A549 (cell line): ENCODE results near the gene GSG1L. TPM values are rescaled to one million over a fixed set of nuclear protein-coding genes. Genes with fewer than 3 reads are reported as not detected.

Experiments used
- ATAC-seq, 2 experiments: fragments of 200-7000 bp in 1 of 2; fragments of >200 bp in 1 of 2; cut with Nextera tagmentation in 1 of 2; cut with Tn5 transposase in 1 of 2; 3 replicates each; pipeline versions ENCODE4 v1.8.0 to v1.9.1; 2018 to 2020; ENCODE audit warnings: mild to moderate bottlenecking in 1 of 2, moderate library complexity in 1 of 2
- CTCF ChIA-PET: fragments of 300-600 bp; sonication (Branson Sonifier 250); formaldehyde crosslinking; extraction: SDS; loops from one replicate; lab custom pipeline; 2021; ENCODE audit warnings: antibody characterized with exemption, inconsistent platforms; lab: Yijun Ruan, JAX
- POLR2A ChIA-PET: fragments of 350-600 bp; formaldehyde crosslinking; extraction: SDS; loops from one replicate; lab custom pipeline; 2021; ENCODE audit warnings: antibody characterized with exemption, inconsistent platforms; lab: Yijun Ruan, JAX
- DNase-seq, 2 experiments: peaks; one replicate each; pipeline versions ENCODE4 v3.0.0 to v3.0.0-alpha.2; 2011 to 2016; ENCODE audit warnings: low read depth in 1 of 2, low spot score in 1 of 2
- FAIRE-seq: peaks from 2 replicates; lab custom pipeline; 2011; peaks lifted over from hg19 to GRCh38; lab: Jason Lieb, UNC
- H3K27ac ChIP-seq, 2 experiments: fragments of >200 bp; sonication (Bioruptor Twin); formaldehyde crosslinking; 3 replicates each; pipeline ENCODE4 v1.5.1; 2016 to 2017
- H3K4me1 ChIP-seq: fragments of >200 bp; sonication (Bioruptor Twin); formaldehyde crosslinking; 3 replicates; pipeline ENCODE4 v1.6.1; 2016
- H3K4me2 ChIP-seq: fragments of >200 bp; sonication (Bioruptor Twin); formaldehyde crosslinking; 3 replicates; pipeline ENCODE4 v1.6.1; 2016
- H3K4me3 ChIP-seq: fragments of >200 bp; sonication (Bioruptor Twin); formaldehyde crosslinking; 3 replicates; pipeline ENCODE4 v1.5.1; 2016
- H3K9me3 ChIP-seq: fragments of >200 bp; sonication (Bioruptor Twin); formaldehyde crosslinking; 3 replicates; pipeline ENCODE4 v1.6.1; 2016
- ATOH8 ChIP-seq: fragments of 250-450 bp; sonication (Bioruptor Pico); IDR thresholded peaks from 2 replicates; pipeline ENCODE4 v1.5.0; 2020; ENCODE audit warnings: low read depth, mild to moderate bottlenecking, moderate library complexity
- BHLHE40 ChIP-seq: IDR thresholded peaks from 2 replicates; pipeline ENCODE4 v1.6.1; 2012; ENCODE audit warnings: low read depth, low read length, inconsistent platforms
- CBX2 ChIP-seq: fragments of 200-600 bp; sonication (generic); IDR thresholded peaks from 2 replicates; pipeline ENCODE4 v1.6.1; 2016; ENCODE audit warnings: low read depth, mild to moderate bottlenecking, borderline replicate concordance
- CBX8 ChIP-seq: fragments of 200-600 bp; sonication (generic); IDR thresholded peaks from 2 replicates; pipeline ENCODE4 v1.6.1; 2016
- CEBPB ChIP-seq, 2 experiments: fragments of >200 bp in 1 of 2; sonication (Bioruptor Twin) in 1 of 2; formaldehyde crosslinking in 1 of 2; IDR thresholded peaks; 2 replicates each; pipeline ENCODE4 v1.6.1; 2012 to 2016
- CHD2 ChIP-seq: fragments of 150-350 bp; IDR thresholded peaks from 2 replicates; pipeline ENCODE4 v1.6.1; 2014; ENCODE audit warnings: low read length; ENCODE audit not compliant: partially characterized antibody
- CHD4 ChIP-seq: fragments of 200-600 bp; sonication (generic); IDR thresholded peaks from 2 replicates; pipeline ENCODE4 v1.6.1; 2016; ENCODE audit warnings: antibody characterized with exemption, mild to moderate bottlenecking, borderline replicate concordance
- CTCF ChIP-seq: fragments of >200 bp; sonication (Bioruptor Twin); formaldehyde crosslinking; IDR thresholded peaks from 3 replicates; pipeline ENCODE4 v1.5.1; 2016
- E2F6 ChIP-seq: IDR thresholded peaks from 2 replicates; pipeline ENCODE4 v1.6.1; 2012; ENCODE audit warnings: low read depth, borderline replicate concordance
- EHMT2 ChIP-seq: fragments of 200-600 bp; sonication (generic); IDR thresholded peaks from 2 replicates; pipeline ENCODE4 v1.6.1; 2016; ENCODE audit warnings: antibody characterized with exemption, low read depth, mild to moderate bottlenecking, moderate library complexity
- ELK1 ChIP-seq: fragments of 150-350 bp; IDR thresholded peaks from 2 replicates; pipeline ENCODE4 v1.6.1; 2014; ENCODE audit warnings: low read depth, mild to moderate bottlenecking, low read length
- EP300 ChIP-seq, 2 experiments: fragments of >200 bp; sonication (Bioruptor Twin); formaldehyde crosslinking; IDR thresholded peaks; 2 replicates in 1 of 2; 3 replicates in 1 of 2; pipeline ENCODE4 v1.6.1; 2016 to 2017
- ESRRA ChIP-seq: fragments of 150-350 bp; IDR thresholded peaks from 2 replicates; pipeline ENCODE4 v1.6.1; 2014; ENCODE audit warnings: mild to moderate bottlenecking, low read length, borderline replicate concordance
- FOXS1 ChIP-seq: fragments of 250-450 bp; sonication (Bioruptor Pico); IDR thresholded peaks from 2 replicates; pipeline ENCODE4 v1.5.0; 2020; ENCODE audit warnings: mild to moderate bottlenecking, moderate library complexity
- HDAC2 ChIP-seq: fragments of 200-600 bp; sonication (generic); IDR thresholded peaks from 2 replicates; pipeline ENCODE4 v1.6.1; 2016
- HOXB13 ChIP-seq: fragments of 250-450 bp; sonication (Bioruptor Pico); IDR thresholded peaks from 2 replicates; pipeline ENCODE4 v1.5.0; 2020; ENCODE audit warnings: low read depth, mild to moderate bottlenecking, moderate library complexity
- MAFK ChIP-seq: fragments of 450-650 bp; IDR thresholded peaks from 2 replicates; pipeline ENCODE4 v1.6.1; 2014; ENCODE audit not compliant: partially characterized antibody
- MYC ChIP-seq: IDR thresholded peaks from 2 replicates; pipeline ENCODE4 v1.6.1; 2012; ENCODE audit warnings: mild to moderate bottlenecking, inconsistent platforms, low read length, improper control_type of control experiment, borderline replicate concordance
- PBX3 ChIP-seq: IDR thresholded peaks from 2 replicates; pipeline ENCODE4 v1.6.1; 2012
- PHF8 ChIP-seq: fragments of 200-600 bp; sonication (generic); IDR thresholded peaks from 2 replicates; pipeline ENCODE4 v1.6.1; 2016; ENCODE audit warnings: low read depth, mild to moderate bottlenecking, antibody characterized with exemption, moderate library complexity, borderline replicate concordance
- POLR2AphosphoS2 ChIP-seq: conservative IDR thresholded peaks from 2 replicates; pipeline ENCODE4 v1.6.1; 2012; ENCODE audit warnings: low read length, improper control_type of control experiment, inconsistent platforms
- RARB ChIP-seq: fragments of 250-450 bp; sonication (Bioruptor Pico); IDR thresholded peaks from 2 replicates; pipeline ENCODE4 v1.8.0; 2021; ENCODE audit warnings: mild to moderate bottlenecking, moderate library complexity
- RFX5 ChIP-seq: fragments of 450-650 bp; IDR thresholded peaks from 2 replicates; pipeline ENCODE4 v1.7.1; 2014; ENCODE audit warnings: antibody characterized with exemption, mild to moderate bottlenecking, moderate library complexity
- TFCP2L1 ChIP-seq: fragments of 250-450 bp; sonication (Bioruptor Pico); IDR thresholded peaks from 2 replicates; pipeline ENCODE4 v1.5.0; 2021; ENCODE audit warnings: mild to moderate bottlenecking
- ZFP36 ChIP-seq: fragments of 450-650 bp; IDR thresholded peaks from 2 replicates; pipeline ENCODE4 v1.6.1; 2014; ENCODE audit warnings: borderline replicate concordance; ENCODE audit not compliant: partially characterized antibody
- WGBS: methylation state at CpG from one replicate; pipeline ENCODE4 v1.1.6; 2017; ENCODE audit errors: missing lambda C conversion rate; 5-methylcytosine and 5-hydroxymethylcytosine counted together
- polyA plus RNA-seq, 4 experiments: library from polyadenylated mRNA; depleted of rRNA in 3 of 4; stranded (reverse); fragments of >200 nt; fragmentation: RNase III in 1 of 4; extraction: RNeasy Plus Mini Kit Qiagen cat#74134 plus additional on column Dnase treatment in 1 of 4; gene quantifications; 2 replicates in 3 of 4; 3 replicates in 1 of 4; pipeline ENCODE4 v1.2.3, GENCODE V29; 2011 to 2017

GSG1L gene
- polyA plus RNA-seq, 2 of the 4 experiments (the other 2 are of a cell fraction): not detected

- 0 out of 6 replicates have a peak, but pooled peaks of 1 of the 2 experiments have one; percentile 43 for ATAC-seq
- no peaks in the 10 kb centered on the region for H3K4me1 ChIP-seq
- no peak overlapping the region for H3K27ac ChIP-seq
- H3K4me3 ChIP-seq: no peak overlapping the region
- WGBS: 36% methylated on average over 7 of the region's 7 CpGs
- H3K4me2 ChIP-seq: no peak overlapping the region
- CTCF ChIA-PET: interaction anchor here (0.6 to 3.9 kb wide), 3 partner anchors 21 to 1479 kb away, joined by 4 to 11 read pairs (median 8); no protein-coding TSS in a partner anchor
- POLR2A ChIA-PET: no interaction called here
- DNase-seq: no peak
- peaks cover 23% of the 10 kb centered on the region for H3K9me3 ChIP-seq
- TF ChIP-seq CEBPB (IDR thresholded peaks at IDR 0.05) (no peak), EP300 (IDR thresholded peaks at IDR 0.05) (no peak), MAFK (no peak), MYC (no peak)
- FAIRE-seq: no peak
Observed at GRCh38 chr16:27951489-27952120, 111.9 kb downstream of the GSG1L start.

GRCh38 chr16:27950206-27950887, 113.2 kb downstream of the GSG1L start:
- ATAC-seq (no peak), FAIRE-seq (no peak), DNase-seq (no peak)
- no peaks in the 10 kb centered on the region for H3K4me1 ChIP-seq
- 9% methylated on average over 7 of the region's 7 CpGs for WGBS
- TF ChIP-seq E2F6 (no peak), CHD4 (no peak), BHLHE40 (no peak), CBX8 (no peak), TFCP2L1 (CRISPR knock-in tag) (no peak), POLR2AphosphoS2 (no peak), ATOH8 (CRISPR knock-in tag) (no peak), CBX2 (no peak), RFX5 (no peak), CHD2 (no peak), HOXB13 (CRISPR knock-in tag) (no peak), ELK1 (no peak), CEBPB (IDR thresholded peaks at IDR 0.05) (no peak), RARB (CRISPR knock-in tag) (no peak), ZFP36 (no peak), PBX3 (no peak)
- POLR2A ChIA-PET: no interaction called here
- H3K4me3 ChIP-seq: no peak overlapping the region
- CTCF ChIA-PET: interaction anchor here (3.9 kb wide), 1 partner anchor 22 kb away, joined by 11 read pairs; no protein-coding TSS in a partner anchor
- no peak overlapping the region for H3K4me2 ChIP-seq
- no peak overlapping the region for H3K27ac ChIP-seq
- peaks cover 11% of the 10 kb centered on the region for H3K9me3 ChIP-seq

- ATAC-seq (no peak), FAIRE-seq (no peak), DNase-seq (no peak)
- Histone ChIP-seq H3K9me3 (no peaks in the 10 kb centered on the region), H3K27ac (no peak overlapping the region), H3K4me2 (no peak overlapping the region), H3K4me3 (no peak overlapping the region), H3K4me1 (no peaks in the 10 kb centered on the region)
- 32% methylated on average over 7 of the region's 7 CpGs for WGBS
- ChIA-PET CTCF (no interaction called here), POLR2A (no interaction called here)
- TF ChIP-seq EHMT2 (no peak), CHD2 (no peak), ATOH8 (CRISPR knock-in tag) (no peak), ESRRA (no peak), PHF8 (no peak), HDAC2 (no peak), CTCF (no peak), E2F6 (no peak), FOXS1 (CRISPR knock-in tag) (no peak)
Observed at GRCh38 chr16:27947696-27948095, 115.8 kb downstream of the GSG1L start.
